Stimulated activated CD4-positive, alpha-beta T cell treated with anti-CD3 and anti-CD28 coated beads, TNF-alpha, amount 100 ng/mL, for 4 hours (primary cell): ENCODE measurements around the gene GPC5.

Experiments used
- DNase-seq, 3 experiments: peaks; one replicate each; pipeline ENCODE4 v3.0.0-alpha.2; 2020; ENCODE audit warnings: low read depth in 3 of 3

GPC5 gene

GRCh38 chr13:91978571-91978970, 580.1 kb downstream of the GPC5 start:
- no peak for DNase-seq

GRCh38 chr13:91986761-91987483, 588.5 kb downstream of the GPC5 start:
- no peak for DNase-seq

GRCh38 chr13:91988331-91988730, 589.9 kb downstream of the GPC5 start:
- no peak for DNase-seq

GRCh38 chr13:92012787-92013186, 614.4 kb downstream of the GPC5 start:
- DNase-seq, result no peak

- DNase-seq, result no peak
Measured at GRCh38 chr13:92017737-92018136, 619.3 kb downstream of the GPC5 start.

GRCh38 chr13:92028695-92029094, 630.3 kb downstream of the GPC5 start:
- DNase-seq, result no peak

- DNase-seq, result no peak
Measured at GRCh38 chr13:92029641-92030040, 631.2 kb downstream of the GPC5 start.

- DNase-seq, result no peak
Measured at GRCh38 chr13:92038905-92039304, 640.5 kb downstream of the GPC5 start.

- no peak for DNase-seq
Measured at GRCh38 chr13:92042522-92042921, 644.1 kb downstream of the GPC5 start.

- no peak for DNase-seq
Measured at GRCh38 chr13:92044351-92044750, 645.9 kb downstream of the GPC5 start.

- DNase-seq, result no peak
Measured at GRCh38 chr13:92054389-92054788, 656.0 kb downstream of the GPC5 start.

- DNase-seq, result no peak
Measured at GRCh38 chr13:92074658-92075057, 676.2 kb downstream of the GPC5 start.

- DNase-seq, result no peak
Measured at GRCh38 chr13:92097337-92097903, 699.0 kb downstream of the GPC5 start.

- no peak for DNase-seq
Measured at GRCh38 chr13:92101801-92102200, 703.4 kb downstream of the GPC5 start.

- DNase-seq, result no peak
Measured at GRCh38 chr13:92103689-92104153, 705.3 kb downstream of the GPC5 start.

- no peak for DNase-seq
Measured at GRCh38 chr13:92122186-92122853, 723.9 kb downstream of the GPC5 start.

- no peak for DNase-seq
Measured at GRCh38 chr13:92126399-92126798, 728.0 kb downstream of the GPC5 start.

- DNase-seq, result no peak
Measured at GRCh38 chr13:92135509-92135908, 737.1 kb downstream of the GPC5 start.

GRCh38 chr13:92136449-92137155, 738.2 kb downstream of the GPC5 start:
- no peak for DNase-seq

- no peak for DNase-seq
Measured at GRCh38 chr13:92137520-92137919, 739.1 kb downstream of the GPC5 start.

- no peak for DNase-seq
Measured at GRCh38 chr13:92143766-92144165, 745.3 kb downstream of the GPC5 start.

GRCh38 chr13:92150606-92151005, 752.2 kb downstream of the GPC5 start:
- no peak for DNase-seq
